Omental fat pad (tissue), 4 donors: ENCODE data around the gene RBMS3. TPM values are rescaled to one million over a fixed set of nuclear protein-coding genes. Genes with fewer than 3 reads are reported as not detected.

Source experiments
- ATAC-seq: fragments of 150-250 bp; one replicate; pipeline ENCODE4 v1.9.1; 2016; ENCODE audit warnings: mild to moderate bottlenecking, moderate library complexity; ENCODE audit not compliant: low FRiP score
- DNase-seq: peaks from one replicate; pipeline ENCODE4 v3.0.0-alpha.2; 2019; ENCODE audit warnings: low spot score
- total RNA-seq, 4 donors: library from RNA; depleted of rRNA; stranded (reverse); fragments of >200 nt; gene quantifications; one replicate each; pipeline ENCODE4 v1.1.0, GENCODE V29; 2016
- TF ChIP-seq, protein P1 (sequence below), 3 donors: fragments of 450-650 bp; IDR thresholded peaks; one replicate each; pipeline ENCODE4 v1.5.1; 2016 to 2017; ENCODE audit warnings: antibody characterized with exemption in 3 of 3, mild to moderate bottlenecking in 3 of 3, moderate library complexity in 2 of 3

RBMS3 gene
- total RNA-seq, 4 donors from 2014 or later: 61.5 to 185 (median 120) TPM

DNA sequence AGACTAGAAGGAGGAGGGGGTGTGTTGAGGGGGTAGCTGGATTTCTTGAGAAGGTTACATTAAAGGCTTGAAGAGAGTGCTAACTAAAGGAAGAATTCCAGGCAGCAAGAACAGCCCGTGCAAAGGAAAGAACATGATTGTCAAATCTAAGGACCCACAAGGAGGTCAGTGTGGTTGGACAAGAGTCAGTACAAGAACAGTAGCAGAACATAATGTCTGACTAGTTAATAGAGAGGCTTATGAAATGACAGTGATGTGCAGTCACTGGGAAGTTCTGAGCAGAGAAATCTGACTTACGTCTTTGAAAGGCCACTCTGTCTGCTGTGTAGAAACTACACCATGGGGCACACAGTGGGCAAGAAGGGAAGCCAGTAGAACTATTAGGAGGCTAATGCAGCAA is 19.8 kb upstream of the RBMS3 start:
- TF ChIP-seq, protein P1, sequence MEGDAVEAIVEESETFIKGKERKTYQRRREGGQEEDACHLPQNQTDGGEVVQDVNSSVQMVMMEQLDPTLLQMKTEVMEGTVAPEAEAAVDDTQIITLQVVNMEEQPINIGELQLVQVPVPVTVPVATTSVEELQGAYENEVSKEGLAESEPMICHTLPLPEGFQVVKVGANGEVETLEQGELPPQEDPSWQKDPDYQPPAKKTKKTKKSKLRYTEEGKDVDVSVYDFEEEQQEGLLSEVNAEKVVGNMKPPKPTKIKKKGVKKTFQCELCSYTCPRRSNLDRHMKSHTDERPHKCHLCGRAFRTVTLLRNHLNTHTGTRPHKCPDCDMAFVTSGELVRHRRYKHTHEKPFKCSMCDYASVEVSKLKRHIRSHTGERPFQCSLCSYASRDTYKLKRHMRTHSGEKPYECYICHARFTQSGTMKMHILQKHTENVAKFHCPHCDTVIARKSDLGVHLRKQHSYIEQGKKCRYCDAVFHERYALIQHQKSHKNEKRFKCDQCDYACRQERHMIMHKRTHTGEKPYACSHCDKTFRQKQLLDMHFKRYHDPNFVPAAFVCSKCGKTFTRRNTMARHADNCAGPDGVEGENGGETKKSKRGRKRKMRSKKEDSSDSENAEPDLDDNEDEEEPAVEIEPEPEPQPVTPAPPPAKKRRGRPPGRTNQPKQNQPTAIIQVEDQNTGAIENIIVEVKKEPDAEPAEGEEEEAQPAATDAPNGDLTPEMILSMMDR (IDR thresholded peaks at IDR 0.05): no peak
- no peak for DNase-seq
- ATAC-seq: no peak

DNA sequence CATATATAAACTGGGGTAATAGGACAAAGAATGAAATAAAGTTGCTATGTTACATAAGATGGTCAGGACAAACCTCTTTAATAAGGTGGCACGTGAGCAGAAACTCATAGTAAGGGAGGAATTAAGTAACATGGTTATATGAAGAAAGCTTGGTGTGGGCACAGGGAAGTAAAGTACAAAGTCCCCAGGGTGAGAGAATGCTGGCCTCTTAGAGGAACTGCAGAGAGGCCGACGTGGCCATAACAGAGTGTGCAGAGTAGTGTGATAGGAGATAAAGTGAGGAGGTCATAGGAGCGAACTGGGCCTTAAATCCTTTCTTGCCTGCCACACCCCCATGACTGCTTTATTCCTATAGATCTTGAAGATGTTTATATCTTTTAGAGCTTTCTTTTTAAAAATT is 17.4 kb upstream of the RBMS3 start:
- DNase-seq: no peak
- no peak for ATAC-seq
- TF ChIP-seq, protein P1 (IDR thresholded peaks at IDR 0.05): no peak

DNA sequence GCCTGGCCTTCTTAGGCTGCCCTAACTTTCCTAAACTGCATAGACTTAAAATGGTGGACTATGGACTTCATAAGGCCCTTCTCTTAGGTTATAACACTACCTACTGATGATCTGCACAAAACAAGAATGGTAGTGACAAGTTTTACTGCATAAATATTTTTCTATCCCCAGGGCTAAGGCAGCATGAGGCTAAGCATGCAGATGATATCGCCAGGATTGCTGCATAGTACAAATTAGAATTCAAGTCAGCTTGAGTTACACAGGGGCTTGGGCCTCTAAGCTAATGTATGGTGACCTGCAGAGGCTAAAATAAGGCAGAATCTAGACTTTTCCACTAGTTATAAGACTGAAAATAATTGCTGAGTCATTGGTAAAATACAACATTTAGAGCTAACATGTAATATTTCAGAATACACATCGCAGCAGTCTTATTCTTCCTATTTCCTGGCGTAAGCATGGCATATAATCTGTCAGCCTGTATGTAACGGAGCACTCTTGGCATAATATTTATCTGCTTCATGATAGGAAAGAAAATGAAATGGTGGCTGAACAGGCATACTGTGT is 15.3 kb upstream of the RBMS3 start:
- TF ChIP-seq, protein P1 (IDR thresholded peaks at IDR 0.05): no peak
- no peak for DNase-seq
- no peak for ATAC-seq

DNA sequence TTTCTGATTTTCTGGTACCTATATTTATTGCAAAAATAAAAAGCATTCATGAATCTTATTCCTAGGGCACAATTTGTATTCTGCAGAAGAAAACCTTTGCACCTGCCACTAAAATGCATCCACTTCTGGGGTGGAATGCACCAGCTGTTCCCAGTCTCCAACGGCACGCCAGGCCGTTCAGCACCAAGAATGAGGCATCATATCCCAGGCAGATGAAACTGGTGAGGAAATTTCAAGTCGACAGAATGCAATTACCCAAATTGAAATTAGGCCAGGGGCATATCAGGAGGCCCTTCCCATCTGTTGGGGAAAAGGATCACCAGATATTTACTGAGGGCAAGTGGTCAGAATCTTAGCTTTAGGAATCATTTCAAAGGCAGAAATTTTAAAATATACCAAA is 13.6 kb upstream of the RBMS3 start:
- no peak for ATAC-seq
- TF ChIP-seq, protein P1 (IDR thresholded peaks at IDR 0.05): no peak
- DNase-seq: no peak

DNA sequence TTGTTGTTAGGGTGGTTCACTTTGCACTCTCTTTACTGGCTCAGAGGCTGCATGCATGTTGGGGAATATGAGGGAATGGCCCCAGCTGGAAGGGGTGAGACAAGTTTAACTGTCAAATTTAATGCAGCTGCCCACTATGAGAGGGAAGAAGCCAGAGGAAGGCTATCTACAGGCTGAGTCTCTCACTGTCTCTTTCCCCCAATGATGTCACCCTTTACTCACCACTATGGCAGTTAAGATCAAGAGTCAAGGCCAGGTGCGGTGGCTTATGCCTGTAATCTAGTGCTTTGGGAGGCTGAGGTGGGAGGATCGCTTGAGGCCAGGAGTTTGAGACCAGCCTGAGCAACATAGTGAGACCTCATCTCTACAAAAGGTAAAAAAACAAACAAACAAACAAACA is 12.2 kb upstream of the RBMS3 start:
- ATAC-seq: no peak
- TF ChIP-seq, protein P1 (IDR thresholded peaks at IDR 0.05): no peak
- DNase-seq: no peak

DNA sequence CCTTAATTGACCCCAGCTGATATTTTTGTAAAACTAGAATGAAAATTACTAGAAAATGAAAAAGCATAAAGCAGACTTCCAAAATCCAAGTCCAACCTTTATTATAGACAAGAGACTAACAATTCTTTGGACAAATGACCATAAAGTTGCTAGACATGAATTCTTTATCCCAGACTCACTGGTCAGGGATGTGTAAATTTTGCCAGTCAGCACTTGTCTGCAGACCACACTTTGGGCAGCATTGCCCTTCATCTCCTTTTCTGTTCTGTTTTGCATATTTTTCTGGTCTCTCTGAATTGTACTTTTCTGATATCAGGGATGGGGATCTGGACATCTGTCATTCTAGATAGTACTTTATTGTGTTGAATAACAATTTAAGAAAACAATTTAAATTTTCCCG is 10.1 kb upstream of the RBMS3 start:
- ATAC-seq: no peak
- TF ChIP-seq, protein P1 (IDR thresholded peaks at IDR 0.05): no peak
- DNase-seq: no peak

DNA sequence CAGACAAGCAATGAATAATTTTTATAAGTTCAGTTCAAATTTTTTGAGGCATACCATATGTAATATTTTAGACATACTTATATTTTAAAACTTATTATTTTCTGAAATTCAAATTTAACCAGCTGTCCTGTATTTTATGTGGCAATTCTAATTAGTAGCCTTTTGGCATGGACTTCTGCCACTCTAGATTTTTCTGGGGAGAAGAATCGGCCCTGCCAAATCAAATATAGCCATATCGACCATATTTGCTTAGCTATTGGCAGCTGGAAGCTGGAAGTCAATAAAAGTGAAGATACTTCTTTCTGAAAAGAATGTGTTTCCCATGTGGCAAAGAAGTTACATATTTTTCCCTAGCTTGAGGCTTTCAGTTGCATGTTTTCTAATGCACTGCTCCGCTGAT is 9.4 kb upstream of the RBMS3 start:
- TF ChIP-seq, protein P1 (IDR thresholded peaks at IDR 0.05): no peak
- no peak for ATAC-seq
- no peak for DNase-seq
